ENCODE results near the gene SELL. TPM values are rescaled to one million over a fixed set of nuclear protein-coding genes. Genes with fewer than 3 reads are reported as not detected.

SELL gene
- total and polyA plus RNA-seq, 2 of the 4 experiments (the other 2 are of a cell fraction) = not detected

DNA sequence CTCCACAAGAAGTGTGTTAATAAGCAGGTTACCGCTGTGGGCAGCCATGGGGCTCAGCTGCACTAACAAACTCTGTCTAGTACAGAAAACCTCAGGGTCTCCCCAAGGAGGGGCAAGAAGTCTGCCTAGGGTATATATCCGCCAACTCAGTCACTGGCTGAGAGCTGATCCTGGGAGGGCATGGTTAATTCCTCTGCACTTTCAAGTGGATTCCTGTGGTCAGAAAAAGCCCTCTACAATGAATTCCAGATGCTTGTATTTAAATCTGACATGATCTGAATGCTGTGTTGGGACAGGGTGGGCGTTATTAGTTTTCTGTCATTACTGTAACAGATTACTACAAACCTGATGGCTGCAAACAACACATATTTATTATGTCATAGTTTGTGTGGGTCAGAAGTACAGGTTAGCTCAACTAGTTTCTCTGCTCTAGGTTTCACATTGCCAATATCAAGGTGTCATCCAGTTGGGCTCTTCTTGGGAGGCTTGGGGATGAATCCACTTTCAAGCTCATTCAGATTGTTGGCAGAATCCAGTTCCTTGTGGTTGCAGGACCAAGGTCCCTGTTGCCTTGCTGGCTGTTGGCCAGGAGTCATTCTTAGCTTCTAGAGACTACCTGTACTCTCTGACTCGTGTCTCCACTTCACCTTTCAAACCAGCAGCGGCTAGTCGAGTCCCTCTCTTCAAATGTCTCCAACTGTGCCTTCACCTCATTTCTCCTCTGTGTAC, 30.4 kb upstream of the SELL start:
- CTCF ChIA-PET = no interaction called here
- dilution Hi-C loops (cut with HindIII; ENCODE audit: low sequenced_read_pairs, unreplicated experiment) = no loop called here
- H3K4me2 ChIP-seq (ENCODE audit: low read depth, low read length) = no peak overlapping the region

More for the DNA sequence above, 30.4 kb upstream of the SELL start:
- intact Hi-C loops (cut with micrococcal nuclease) = no loop called here
- no peak overlapping the region for H3K27ac ChIP-seq (ENCODE audit: insufficient read depth, low read length)
- ATAC-seq (ENCODE audit: low read depth) (peak; percentile 37), DNase-seq (peak; percentile 18)
- H3K9me3 ChIP-seq (ENCODE audit: control insufficient read depth, insufficient read depth, low read length) = no peaks in the 10 kb centered on the region
- no peak overlapping the region for H2BK20ac ChIP-seq (ENCODE audit: low read depth, low read length)
- H4K5ac ChIP-seq (ENCODE audit: low read depth, low read length) = no peak overlapping the region
- H3K14ac ChIP-seq (replicated peaks; ENCODE audit: low read depth, low read length) = no peak overlapping the region
- no peak overlapping the region for H2BK120ac ChIP-seq (ENCODE audit: low read depth, low read length)
- no peaks in the 10 kb centered on the region for H3K79me1 ChIP-seq (ENCODE audit: low read depth in 1 of 2, low read length in 2 of 2)
- H3K56ac ChIP-seq (ENCODE audit: extremely low read depth, insufficient read depth, low read length) = no peak overlapping the region
- no peak overlapping the region for H2BK15ac ChIP-seq (ENCODE audit: low read depth, low read length)
- no peaks in the 10 kb centered on the region for H3K9me1 ChIP-seq (ENCODE audit: insufficient read depth, low read length)
- WGBS, 2 experiments (ENCODE audit: extremely low coverage in 2 of 2, insufficient read length in 1 of 2) = no CpG with 5 or more reads among the region's 6 CpGs
- H3K4ac ChIP-seq (ENCODE audit: low read depth, low read length) = no peak overlapping the region
- no peak overlapping the region for H4K91ac ChIP-seq (ENCODE audit: insufficient read depth, low read depth, low read length)
- TF ChIP-seq RFX5 (IDR thresholded peaks at IDR 0.05; ENCODE audit: low read depth, low read length) = no peak
- no peak for TF ChIP-seq MAZ (IDR thresholded peaks at IDR 0.05; ENCODE audit: borderline replicate concordance, low read depth, low read length)
- TF ChIP-seq MXI1 (IDR thresholded peaks at IDR 0.05; ENCODE audit: borderline replicate concordance, low read depth, low read length) = no peak
- no peak for TF ChIP-seq CEBPB (IDR thresholded peaks at IDR 0.05; ENCODE audit: low read depth, low read length)
- no peak for TF ChIP-seq MAFK (IDR thresholded peaks at IDR 0.05; ENCODE audit: low read depth, low read length)
- no peak for TF ChIP-seq POLR2A (IDR thresholded peaks at IDR 0.05; ENCODE audit: low read depth, low read length)
- no peak for TF ChIP-seq FOS (IDR thresholded peaks at IDR 0.05; ENCODE audit: low read depth, low read length)
- TF ChIP-seq RCOR1 (IDR thresholded peaks at IDR 0.05; ENCODE audit: insufficient replicate concordance, low read length) = no peak
- TF ChIP-seq BHLHE40 (IDR thresholded peaks at IDR 0.05; ENCODE audit: low read depth, low read length) = no peak
- TF ChIP-seq, protein P1, sequence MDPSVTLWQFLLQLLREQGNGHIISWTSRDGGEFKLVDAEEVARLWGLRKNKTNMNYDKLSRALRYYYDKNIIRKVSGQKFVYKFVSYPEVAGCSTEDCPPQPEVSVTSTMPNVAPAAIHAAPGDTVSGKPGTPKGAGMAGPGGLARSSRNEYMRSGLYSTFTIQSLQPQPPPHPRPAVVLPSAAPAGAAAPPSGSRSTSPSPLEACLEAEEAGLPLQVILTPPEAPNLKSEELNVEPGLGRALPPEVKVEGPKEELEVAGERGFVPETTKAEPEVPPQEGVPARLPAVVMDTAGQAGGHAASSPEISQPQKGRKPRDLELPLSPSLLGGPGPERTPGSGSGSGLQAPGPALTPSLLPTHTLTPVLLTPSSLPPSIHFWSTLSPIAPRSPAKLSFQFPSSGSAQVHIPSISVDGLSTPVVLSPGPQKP (IDR thresholded peaks at IDR 0.05; ENCODE audit: borderline replicate concordance, low read depth, low read length) = no peak
- TF ChIP-seq, protein P2, sequence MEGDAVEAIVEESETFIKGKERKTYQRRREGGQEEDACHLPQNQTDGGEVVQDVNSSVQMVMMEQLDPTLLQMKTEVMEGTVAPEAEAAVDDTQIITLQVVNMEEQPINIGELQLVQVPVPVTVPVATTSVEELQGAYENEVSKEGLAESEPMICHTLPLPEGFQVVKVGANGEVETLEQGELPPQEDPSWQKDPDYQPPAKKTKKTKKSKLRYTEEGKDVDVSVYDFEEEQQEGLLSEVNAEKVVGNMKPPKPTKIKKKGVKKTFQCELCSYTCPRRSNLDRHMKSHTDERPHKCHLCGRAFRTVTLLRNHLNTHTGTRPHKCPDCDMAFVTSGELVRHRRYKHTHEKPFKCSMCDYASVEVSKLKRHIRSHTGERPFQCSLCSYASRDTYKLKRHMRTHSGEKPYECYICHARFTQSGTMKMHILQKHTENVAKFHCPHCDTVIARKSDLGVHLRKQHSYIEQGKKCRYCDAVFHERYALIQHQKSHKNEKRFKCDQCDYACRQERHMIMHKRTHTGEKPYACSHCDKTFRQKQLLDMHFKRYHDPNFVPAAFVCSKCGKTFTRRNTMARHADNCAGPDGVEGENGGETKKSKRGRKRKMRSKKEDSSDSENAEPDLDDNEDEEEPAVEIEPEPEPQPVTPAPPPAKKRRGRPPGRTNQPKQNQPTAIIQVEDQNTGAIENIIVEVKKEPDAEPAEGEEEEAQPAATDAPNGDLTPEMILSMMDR (conservative IDR thresholded peaks at IDR 0.05; ENCODE audit: low read depth, low read length) = no peak
- TF ChIP-seq, protein P3, sequence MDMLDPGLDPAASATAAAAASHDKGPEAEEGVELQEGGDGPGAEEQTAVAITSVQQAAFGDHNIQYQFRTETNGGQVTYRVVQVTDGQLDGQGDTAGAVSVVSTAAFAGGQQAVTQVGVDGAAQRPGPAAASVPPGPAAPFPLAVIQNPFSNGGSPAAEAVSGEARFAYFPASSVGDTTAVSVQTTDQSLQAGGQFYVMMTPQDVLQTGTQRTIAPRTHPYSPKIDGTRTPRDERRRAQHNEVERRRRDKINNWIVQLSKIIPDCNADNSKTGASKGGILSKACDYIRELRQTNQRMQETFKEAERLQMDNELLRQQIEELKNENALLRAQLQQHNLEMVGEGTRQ (IDR thresholded peaks at IDR 0.05; ENCODE audit: low read depth, low read length) = no peak
- TF ChIP-seq CHD1 (IDR thresholded peaks at IDR 0.05; ENCODE audit: low read depth, low read length) = no peak
- TF ChIP-seq NFE2L2 (IDR thresholded peaks at IDR 0.05; ENCODE audit: low read depth, low read length) = no peak
- TF ChIP-seq SMC3 (IDR thresholded peaks at IDR 0.05; ENCODE audit: low read depth, low read length) = no peak
- TF ChIP-seq RAD21 (IDR thresholded peaks at IDR 0.05; ENCODE audit: low read length) = no peak
- POLR2A ChIA-PET (ENCODE audit: unreplicated experiment) = no interaction called here
- H2BK5ac ChIP-seq (ENCODE audit: low read depth, low read length, poor library complexity, severe bottlenecking) = no peak overlapping the region
- no peaks in the 10 kb centered on the region for H4K20me1 ChIP-seq (ENCODE audit: insufficient read depth, low read length)
- H3K23ac ChIP-seq (ENCODE audit: low read depth, low read length) = no peak overlapping the region
- H2AK5ac ChIP-seq (ENCODE audit: low read depth, low read length) = no peak overlapping the region
- H3K36me3 ChIP-seq (ENCODE audit: control insufficient read depth, insufficient read depth, low read length) = no peaks in the 10 kb centered on the region
- H3K4me3 ChIP-seq (ENCODE audit: insufficient read depth, low read depth, low read length) = no peak overlapping the region
- no TSS peak for BruUV-seq (replicated peaks)
- H3K18ac ChIP-seq (ENCODE audit: low read depth, low read length) = no peak overlapping the region
- in situ Hi-C loops (cut with MboI; ENCODE audit: low sequenced_read_pairs) = no loop called here
- no peak overlapping the region for H3K9ac ChIP-seq (ENCODE audit: low read depth, low read length)
- H3K4me1 ChIP-seq (ENCODE audit: control insufficient read depth, insufficient read depth, low read length) = no peaks in the 10 kb centered on the region
- H2AFZ ChIP-seq (replicated peaks; ENCODE audit: low read length, poor library complexity) = no peak overlapping the region
- H3K27me3 ChIP-seq (ENCODE audit: control insufficient read depth, insufficient read depth, low read length) = no peaks in the 10 kb centered on the region; the same call in 1 of the 2 replicates
- H2AK9ac ChIP-seq (replicated peaks; ENCODE audit: low read depth, low read length, poor library complexity) = no peak overlapping the region
- H4K8ac ChIP-seq (ENCODE audit: low read depth in 2 of 2, low read length in 2 of 2) = no peak overlapping the region

All from IMR-90 (cell line).